Endothelial cell of umbilical vein (primary cell): ENCODE results near the gene IFNB1. TPM values are rescaled to one million over a fixed set of nuclear protein-coding genes. Genes with fewer than 3 reads are reported as not detected.

ENCODE experiments used
- BruUV-seq: library from RNA; stranded (reverse); fragments of 400-500 nt; replicated peaks from 2 replicates; lab custom pipeline; 2021; lab: Mats Ljungman, UMichigan
- CTCF ChIA-PET: fragments of 300-600, 350-600 bp; sonication (Branson Sonifier 250); formaldehyde crosslinking; loops from one replicate; lab custom pipeline; 2021; ENCODE audit warnings: antibody characterized with exemption, inconsistent platforms; lab: Charles Lee
- POLR2A ChIA-PET: fragments of 300-600, 350-600 bp; sonication (Branson Sonifier 250); formaldehyde crosslinking; loops from one replicate; lab custom pipeline; 2021; ENCODE audit warnings: antibody characterized with exemption, inconsistent platforms; lab: Charles Lee
- DNase-seq: peaks from one replicate; pipeline ENCODE4 v3.0.0-alpha.2; 2011; ENCODE audit warnings: low read depth, low spot score
- FAIRE-seq: peaks from 2 replicates; lab custom pipeline; 2011; peaks lifted over from hg19 to GRCh38; lab: Jason Lieb, UNC
- H2AFZ ChIP-seq: 2 replicates; pipeline ENCODE4 v1.6.0; 2012; ENCODE audit warnings: low read depth, low read length, control low read depth, inconsistent platforms
- H3K27ac ChIP-seq: 2 replicates; pipeline ENCODE4 v1.5.1; 2011; ENCODE audit warnings: low read depth, mild to moderate bottlenecking, control low read depth, low read length, moderate library complexity; ENCODE audit not compliant: insufficient read depth
- H3K27me3 ChIP-seq, 2 experiments: 2 replicates each; pipeline versions ENCODE4 v1.6.0 to v1.6.1; 2011; ENCODE audit warnings: low read length in 2 of 2, mixed read lengths in 1 of 2; ENCODE audit not compliant: control insufficient read depth in 2 of 2, insufficient read depth in 2 of 2
- H3K36me3 ChIP-seq, 2 experiments: 2 replicates in 1 of 2; 3 replicates in 1 of 2; pipeline ENCODE4 v1.5.1; 2011; ENCODE audit warnings: low read length in 2 of 2, mild to moderate bottlenecking in 1 of 2, moderate library complexity in 1 of 2; ENCODE audit not compliant: control insufficient read depth in 2 of 2, insufficient read depth in 2 of 2; ENCODE audit errors: extremely low read depth in 1 of 2
- H3K4me1 ChIP-seq: 3 replicates; pipeline ENCODE4 v1.5.1; 2011; ENCODE audit warnings: mild to moderate bottlenecking, low read length; ENCODE audit not compliant: control insufficient read depth, insufficient read depth; ENCODE audit errors: extremely low read depth
- H3K4me2 ChIP-seq: 2 replicates; pipeline ENCODE4 v1.6.1; 2011; ENCODE audit warnings: low read length, control low read depth, mixed read lengths; ENCODE audit not compliant: insufficient read depth
- H3K4me3 ChIP-seq, 3 experiments: fragments of 200-600 bp in 1 of 3; sonication (generic), shearing (Covaris generic) in 1 of 3; replicated peaks in 1 of 3; 2 replicates each; pipeline ENCODE4 v1.5.1; 2011 to 2016; ENCODE audit warnings: control low read depth in 3 of 3, low read length in 3 of 3, mild to moderate bottlenecking in 2 of 3, inconsistent platforms in 1 of 3, low read depth in 1 of 3, moderate library complexity in 1 of 3; ENCODE audit not compliant: insufficient read depth in 1 of 3
- H3K79me2 ChIP-seq: 2 replicates; pipeline ENCODE4 v1.6.0; 2012; ENCODE audit warnings: low read length, inconsistent platforms; ENCODE audit not compliant: control insufficient read depth, insufficient read depth
- H3K9ac ChIP-seq: replicated peaks from 2 replicates; pipeline ENCODE3; 2011; ENCODE audit warnings: low read length, control low read depth; ENCODE audit not compliant: insufficient read depth; ENCODE audit errors: extremely low read depth
- H3K9me1 ChIP-seq: replicated peaks from 3 replicates; pipeline ENCODE4 v1.6.0; 2011; ENCODE audit warnings: mild to moderate bottlenecking, low read length; ENCODE audit not compliant: control insufficient read depth, insufficient read depth; ENCODE audit errors: extremely low read depth
- H3K9me3 ChIP-seq: replicated peaks from 2 replicates; pipeline ENCODE4 v1.5.1; 2012; ENCODE audit warnings: low read length, inconsistent platforms; ENCODE audit not compliant: control insufficient read depth, insufficient read depth
- H4K20me1 ChIP-seq: replicated peaks from 2 replicates; pipeline ENCODE3; 2011; ENCODE audit warnings: mild to moderate bottlenecking, low read length; ENCODE audit not compliant: control insufficient read depth, insufficient read depth; ENCODE audit errors: extremely low read depth
- EZH2 ChIP-seq: IDR thresholded peaks from 2 replicates; pipeline ENCODE4 v1.6.1; 2012; ENCODE audit warnings: borderline replicate concordance, low read depth, mild to moderate bottlenecking, moderate library complexity, low read length, inconsistent platforms; ENCODE audit not compliant: severe bottlenecking
- FOS ChIP-seq: IDR thresholded peaks from 2 replicates; pipeline ENCODE4 v1.6.1; 2011; ENCODE audit warnings: mild to moderate bottlenecking, low read length, moderate library complexity, borderline replicate concordance; ENCODE audit not compliant: insufficient read depth
- GATA2 ChIP-seq: IDR thresholded peaks from 2 replicates; pipeline ENCODE4 v1.7.0; 2011; ENCODE audit warnings: low read depth, mild to moderate bottlenecking, moderate library complexity, mixed read lengths, low read length; ENCODE audit not compliant: insufficient read length, insufficient read depth
- JUN ChIP-seq: IDR thresholded peaks from 2 replicates; pipeline ENCODE4 v1.6.1; 2011; ENCODE audit warnings: borderline replicate concordance, low read depth; ENCODE audit not compliant: insufficient read length, insufficient read depth
- MYC ChIP-seq: IDR thresholded peaks from one replicate; pipeline ENCODE4 v1.6.1; 2011; ENCODE audit warnings: mild to moderate bottlenecking, low read depth, low read length
- POLR2A ChIP-seq: IDR thresholded peaks from 2 replicates; pipeline ENCODE4 v1.6.1; 2012; ENCODE audit warnings: low read depth, mild to moderate bottlenecking, control low read depth, low read length
- POLR2AphosphoS5 ChIP-seq: IDR thresholded peaks from 2 replicates; pipeline ENCODE4 v1.6.1; 2012; ENCODE audit warnings: low read depth, mild to moderate bottlenecking, control low read depth, low read length, moderate library complexity; ENCODE audit not compliant: insufficient read depth
- dilution Hi-C: fragments of 300-500 bp; cut with MboI; formaldehyde crosslinking; loops from one replicate; pipeline ENCODE4 v1.15.0; 2019; ENCODE audit warnings: low sequenced_read_pairs; ENCODE audit not compliant: extremely low pct_ligation_motif_present
- intact Hi-C: fragments of 100-400 bp; cut with micrococcal nuclease; formaldehyde crosslinking; loops from one replicate; pipeline ENCODE4 v1.10.0; 2022
- polyA plus RNA-seq, 4 experiments: library from polyadenylated mRNA; depleted of rRNA in 3 of 4; stranded (reverse) in 3 of 4; unstranded in 1 of 4; fragments of >200 nt; gene quantifications; 2 replicates each; pipeline versions ENCODE4 v1.2.1 to v1.2.3, GENCODE V29; 2011 to 2012; ENCODE audit warnings: missing spikeins in 1 of 4
- total RNA-seq: library from RNA; stranded (reverse); gene quantifications from 2 replicates; pipeline ENCODE4 v1.2.3, GENCODE V29; 2021
- TF ChIP-seq, protein P1 (sequence below), 2 donors: IDR thresholded peaks; 1 replicate in 1 of 2; 2 replicates in 1 of 2; pipeline ENCODE4 v1.5.1; 2011; ENCODE audit warnings: low read length in 2 of 2, mild to moderate bottlenecking in 2 of 2, moderate library complexity in 2 of 2, control low read depth in 1 of 2, inconsistent platforms in 1 of 2, low read depth in 1 of 2; ENCODE audit not compliant: insufficient read depth in 1 of 2; ENCODE audit errors: extremely low read depth in 1 of 2
- TF ChIP-seq, protein P2 (sequence below): IDR thresholded peaks from 2 replicates; pipeline ENCODE4 v1.6.1; 2011; ENCODE audit not compliant: insufficient read depth, insufficient read length

IFNB1 gene
- total and polyA plus RNA-seq, 2 donors (not counting 3 experiments of a cell fraction or from before 2014, with no cell fraction given), result not detected

DNA sequence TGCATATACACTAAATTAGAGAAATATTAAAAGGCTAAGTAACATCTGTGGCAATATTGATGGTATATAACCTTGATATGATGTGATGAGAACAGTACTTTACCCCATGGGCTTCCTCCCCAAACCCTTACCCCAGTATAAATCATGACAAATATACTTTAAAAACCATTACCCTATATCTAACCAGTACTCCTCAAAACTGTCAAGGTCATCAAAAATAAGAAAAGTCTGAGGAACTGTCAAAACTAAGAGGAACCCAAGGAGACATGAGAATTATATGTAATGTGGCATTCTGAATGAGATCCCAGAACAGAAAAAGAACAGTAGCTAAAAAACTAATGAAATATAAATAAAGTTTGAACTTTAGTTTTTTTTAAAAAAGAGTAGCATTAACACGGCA is 7.3 kb upstream of the IFNB1 start:
- POLR2A ChIA-PET, result no interaction called here
- Histone ChIP-seq H3K36me3 (no peaks in the 10 kb centered on the region), H3K27me3 (no peaks in the 10 kb centered on the region), H3K4me2 (no peak overlapping the region), H3K9me3 (no peaks in the 10 kb centered on the region), H3K4me3 (no peak overlapping the region), H3K4me1 (peaks cover 13% of the 10 kb centered on the region), H3K27ac (no peak overlapping the region), H3K79me2 (no peaks in the 10 kb centered on the region), H3K9ac (no peak overlapping the region), H4K20me1 (no peaks in the 10 kb centered on the region), H2AFZ (no peak overlapping the region), H3K9me1 (no peaks in the 10 kb centered on the region)
- TF ChIP-seq EZH2, result no peak
- no peak for TF ChIP-seq POLR2A
- TF ChIP-seq, protein P1, sequence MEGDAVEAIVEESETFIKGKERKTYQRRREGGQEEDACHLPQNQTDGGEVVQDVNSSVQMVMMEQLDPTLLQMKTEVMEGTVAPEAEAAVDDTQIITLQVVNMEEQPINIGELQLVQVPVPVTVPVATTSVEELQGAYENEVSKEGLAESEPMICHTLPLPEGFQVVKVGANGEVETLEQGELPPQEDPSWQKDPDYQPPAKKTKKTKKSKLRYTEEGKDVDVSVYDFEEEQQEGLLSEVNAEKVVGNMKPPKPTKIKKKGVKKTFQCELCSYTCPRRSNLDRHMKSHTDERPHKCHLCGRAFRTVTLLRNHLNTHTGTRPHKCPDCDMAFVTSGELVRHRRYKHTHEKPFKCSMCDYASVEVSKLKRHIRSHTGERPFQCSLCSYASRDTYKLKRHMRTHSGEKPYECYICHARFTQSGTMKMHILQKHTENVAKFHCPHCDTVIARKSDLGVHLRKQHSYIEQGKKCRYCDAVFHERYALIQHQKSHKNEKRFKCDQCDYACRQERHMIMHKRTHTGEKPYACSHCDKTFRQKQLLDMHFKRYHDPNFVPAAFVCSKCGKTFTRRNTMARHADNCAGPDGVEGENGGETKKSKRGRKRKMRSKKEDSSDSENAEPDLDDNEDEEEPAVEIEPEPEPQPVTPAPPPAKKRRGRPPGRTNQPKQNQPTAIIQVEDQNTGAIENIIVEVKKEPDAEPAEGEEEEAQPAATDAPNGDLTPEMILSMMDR (IDR thresholded peaks at IDR 0.05; ENCODE audit: extremely low read depth in 1 of 2, insufficient read depth in 1 of 2, low read depth in 1 of 2, low read length in 2 of 2), result no peak
- no peak for TF ChIP-seq POLR2AphosphoS5
- no peak for TF ChIP-seq FOS
- TF ChIP-seq, protein P2, sequence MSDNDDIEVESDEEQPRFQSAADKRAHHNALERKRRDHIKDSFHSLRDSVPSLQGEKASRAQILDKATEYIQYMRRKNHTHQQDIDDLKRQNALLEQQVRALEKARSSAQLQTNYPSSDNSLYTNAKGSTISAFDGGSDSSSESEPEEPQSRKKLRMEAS, result no peak
- no peak for TF ChIP-seq JUN
- no peak for TF ChIP-seq MYC
- TF ChIP-seq GATA2, result no peak
- FAIRE-seq, result no peak
- dilution Hi-C loops (no loop called here), intact Hi-C loops (no loop called here)
- no peak for DNase-seq
- CTCF ChIA-PET, result interaction anchor here (1.2 kb wide), 1 partner anchor 26 kb away, joined by 5 read pairs; no protein-coding TSS in a partner anchor
- BruUV-seq, result no TSS peak
